ELF-1 (cell line): Measurements from ENCODE around the gene P2RX4.
A peak's percentile ranks its signal among the peaks of the same experiment; 100 is the strongest.
"Not testable (repeated sequence)": the region's sequence is repeated elsewhere in the genome, so short reads cannot be mapped to it uniquely, and the experiment has no call there.

Source experiments
- DNase-seq: peaks from one replicate; pipeline ENCODE4 v3.0.0-alpha.2; 2016; ENCODE audit warnings: low read depth, low spot score

The P2RX4 gene

GRCh38 chr12:121274036-121274763 lies 64.3 kb downstream of the P2RX4 start:
- DNase-seq: no peak

GRCh38 chr12:121277374-121277759 lies 67.4 kb downstream of the P2RX4 start:
- DNase-seq: no peak

GRCh38 chr12:121278169-121279070 lies 68.5 kb downstream of the P2RX4 start:
- no peak for DNase-seq

GRCh38 chr12:121279071-121279375 lies 69.1 kb downstream of the P2RX4 start:
- no peak for DNase-seq

- no peak for DNase-seq
Observed at GRCh38 chr12:121279507-121279915, 69.6 kb downstream of the P2RX4 start.

- DNase-seq: peak; percentile 35
Observed at GRCh38 chr12:121280531-121280930, 70.6 kb downstream of the P2RX4 start.

GRCh38 chr12:121281116-121281515 lies 71.2 kb downstream of the P2RX4 start:
- DNase-seq: not testable (repeated sequence)

GRCh38 chr12:121282072-121282742 lies 72.3 kb downstream of the P2RX4 start:
- DNase-seq: no peak

- not testable (repeated sequence) for DNase-seq
Observed at GRCh38 chr12:121282910-121283309, 73.0 kb downstream of the P2RX4 start.

GRCh38 chr12:121283388-121283787 lies 73.5 kb downstream of the P2RX4 start:
- no peak for DNase-seq
